GM21717 (cell line): ENCODE data around the gene ZNF280D.

Experiments
- ATAC-seq: cut with Tn5 transposase; IDR thresholded peaks from one replicate; pipeline ENCODE4 v1.9.1; 2021; ENCODE audit warnings: mild to moderate bottlenecking, moderate library complexity; ENCODE audit not compliant: unreplicated experiment

Gene ZNF280D

DNA sequence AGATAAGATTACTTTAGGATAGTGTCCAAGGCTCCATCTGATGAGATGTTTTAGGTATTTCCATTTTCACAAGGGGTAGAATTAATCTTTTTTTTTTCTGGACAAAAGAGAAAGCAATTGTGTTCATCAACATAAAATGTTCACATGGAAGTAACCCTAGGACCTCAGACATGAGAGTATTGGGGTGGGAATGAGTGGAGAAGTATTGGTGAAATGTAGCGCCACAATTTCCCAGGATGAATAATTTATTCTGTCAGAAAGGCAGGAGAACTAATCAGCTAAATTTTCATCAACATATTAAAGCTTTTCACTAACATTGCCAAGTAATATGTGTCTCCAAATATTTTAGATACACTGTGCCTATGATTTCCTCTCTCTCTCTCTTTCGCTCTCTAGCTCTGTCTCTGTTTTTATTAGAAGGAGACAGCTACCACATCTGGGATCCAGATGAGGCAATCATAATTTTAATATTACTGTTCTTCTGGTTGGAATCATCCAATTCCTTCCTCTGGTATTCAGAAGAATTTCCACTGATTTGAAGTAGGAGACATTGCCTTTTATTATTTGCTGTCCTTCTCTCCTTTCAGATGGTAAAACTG lies 21.6 kb upstream of the ZNF280D start:
- no peak for ATAC-seq

- ATAC-seq = no peak
Observed at GRCh38 chr15:56752986-56753385, 19.7 kb upstream of the ZNF280D start.

- ATAC-seq = no peak
Observed at GRCh38 chr15:56749982-56750381, 16.7 kb upstream of the ZNF280D start.

GRCh38 chr15:56744701-56745683 lies 11.7 kb upstream of the ZNF280D start:
- ATAC-seq = no peak

GRCh38 chr15:56741541-56741940 lies 8.2 kb upstream of the ZNF280D start:
- no peak for ATAC-seq

- ATAC-seq = no peak
Observed at GRCh38 chr15:56739964-56740640, 6.8 kb upstream of the ZNF280D start.

DNA sequence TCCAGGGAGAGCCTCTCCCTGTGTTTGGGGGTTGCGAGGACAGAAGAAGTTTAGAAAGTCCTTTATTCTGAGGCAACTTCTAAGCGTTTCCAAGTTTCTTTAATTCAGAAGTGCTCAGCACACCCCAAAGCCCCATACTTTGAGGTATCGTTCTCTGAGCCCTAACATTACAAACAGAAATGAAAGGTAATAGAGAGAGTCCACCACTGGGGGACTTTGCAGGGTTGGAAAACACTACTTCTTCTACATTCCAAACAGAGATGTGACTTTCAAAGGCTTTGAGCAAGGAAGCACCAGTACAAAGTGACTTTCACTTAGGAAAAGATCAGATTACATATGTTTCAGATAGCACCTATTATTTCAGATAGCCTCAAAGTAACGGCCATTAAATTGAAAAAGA lies 6.2 kb upstream of the ZNF280D start:
- no peak for ATAC-seq

DNA sequence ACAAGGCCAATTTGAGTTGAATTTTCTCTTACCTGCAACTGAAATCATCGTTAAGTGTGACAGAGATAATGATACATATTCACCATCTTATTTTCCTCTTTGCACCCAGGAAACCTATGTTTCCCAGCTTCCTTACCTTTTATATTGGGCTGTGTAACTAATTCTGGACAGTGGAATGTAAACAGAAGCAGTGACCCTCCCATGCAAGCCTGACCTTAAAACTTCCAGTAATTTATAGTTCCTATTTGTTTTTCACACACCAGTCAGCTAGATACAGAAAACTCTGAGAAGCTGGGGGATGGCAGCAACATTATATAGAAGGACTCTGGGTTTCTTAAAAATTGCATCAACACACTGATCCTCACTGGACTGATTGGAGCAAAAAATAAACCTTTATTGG lies 4.5 kb upstream of the ZNF280D start:
- no peak for ATAC-seq

- no peak for ATAC-seq
Observed at GRCh38 chr15:56736881-56737707, 3.8 kb upstream of the ZNF280D start.

- ATAC-seq = no peak
Observed at GRCh38 chr15:56736308-56736707, 3.0 kb upstream of the ZNF280D start.

GRCh38 chr15:56735589-56735988 lies 2.3 kb upstream of the ZNF280D start:
- ATAC-seq = no peak

DNA sequence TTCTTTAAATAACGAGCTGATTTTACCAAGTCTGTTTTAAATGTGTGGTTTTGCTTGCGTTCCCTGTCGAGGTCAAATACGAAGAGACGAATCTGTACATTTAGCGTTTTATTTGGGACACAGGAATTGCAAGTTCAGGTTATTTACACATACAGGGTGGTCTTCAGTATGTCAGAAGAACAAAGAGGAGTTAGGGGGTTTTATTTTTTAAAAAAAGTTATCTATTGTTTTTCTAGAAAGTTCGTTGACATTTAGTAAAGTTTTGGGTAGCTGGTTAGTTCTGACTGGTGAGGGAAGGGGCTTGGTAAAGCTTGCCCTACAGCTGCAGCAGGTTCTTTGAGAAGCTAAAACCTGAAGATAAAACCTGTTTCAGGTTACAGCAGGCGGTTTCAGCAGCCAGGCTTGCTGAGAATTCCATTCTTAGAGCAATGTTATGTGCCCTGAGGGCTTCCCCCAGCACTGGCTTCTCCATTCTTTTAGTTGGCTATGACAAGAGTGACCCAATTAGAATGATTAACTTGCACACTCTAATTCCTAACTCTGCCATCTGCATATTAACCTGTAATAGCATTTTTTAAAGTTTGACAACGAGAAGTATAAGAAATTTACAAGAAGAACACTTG lies 815 bp upstream of the ZNF280D start:
- ATAC-seq = no peak

- ATAC-seq = peak; percentile 41
Observed at GRCh38 chr15:56732886-56733135, 498 bp downstream of the ZNF280D start.

DNA sequence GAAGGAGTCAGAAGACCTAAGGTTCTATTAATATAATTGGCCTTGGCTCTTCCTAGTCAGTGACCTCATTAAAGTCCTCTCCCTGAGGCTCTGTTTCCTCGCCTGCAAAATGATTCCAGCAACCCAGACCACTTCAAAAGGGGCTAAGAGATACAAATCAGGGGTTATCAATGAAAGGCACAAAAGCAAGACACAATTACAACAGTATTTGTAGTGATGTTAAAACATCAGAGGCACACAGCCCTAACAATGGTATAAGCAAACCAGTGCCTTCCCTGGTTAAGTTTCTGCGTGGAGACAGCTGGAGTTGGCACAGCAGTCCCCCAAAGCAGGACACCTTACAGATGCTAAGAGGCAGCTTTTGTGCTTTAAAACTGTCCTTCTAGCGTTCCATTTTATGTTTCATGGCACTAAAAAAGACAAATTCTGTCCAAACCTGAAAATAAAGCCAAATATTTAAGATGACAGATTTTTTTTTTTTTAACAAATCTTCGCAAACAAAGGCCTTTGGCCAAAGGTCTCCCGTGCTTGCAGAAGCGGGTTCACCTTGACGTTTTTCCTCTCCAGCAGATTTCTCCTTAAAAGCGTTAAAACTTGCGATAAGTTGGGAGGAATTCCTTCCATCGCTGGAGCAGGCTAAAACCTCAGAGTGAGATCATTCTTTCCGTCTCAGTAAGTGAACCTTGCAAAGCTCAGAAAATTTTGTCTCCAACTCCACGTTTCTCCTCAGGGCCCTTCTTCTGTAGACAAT lies 999 bp downstream of the ZNF280D start:
- ATAC-seq = no peak

- ATAC-seq = no peak
Observed at GRCh38 chr15:56731548-56731947, 1.8 kb downstream of the ZNF280D start.

DNA sequence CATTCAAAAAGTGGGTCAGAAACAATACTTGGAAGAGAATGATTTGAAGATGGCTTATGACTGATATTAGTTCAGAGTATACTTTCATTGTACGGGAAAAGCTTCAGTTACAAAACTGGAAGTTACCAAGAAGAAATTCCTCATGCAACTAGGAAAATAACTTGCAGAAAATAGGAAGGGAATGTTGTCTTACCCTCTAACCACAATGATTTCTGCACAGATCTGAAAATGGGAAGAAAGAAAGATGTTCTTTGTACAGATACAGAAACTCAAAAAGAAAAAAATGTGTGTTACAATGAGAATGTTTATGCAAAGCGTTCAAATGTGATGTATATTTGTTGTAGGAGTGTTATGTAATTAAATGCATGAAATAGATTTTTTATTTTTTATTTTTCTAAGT lies 3.7 kb downstream of the ZNF280D start:
- no peak for ATAC-seq

DNA sequence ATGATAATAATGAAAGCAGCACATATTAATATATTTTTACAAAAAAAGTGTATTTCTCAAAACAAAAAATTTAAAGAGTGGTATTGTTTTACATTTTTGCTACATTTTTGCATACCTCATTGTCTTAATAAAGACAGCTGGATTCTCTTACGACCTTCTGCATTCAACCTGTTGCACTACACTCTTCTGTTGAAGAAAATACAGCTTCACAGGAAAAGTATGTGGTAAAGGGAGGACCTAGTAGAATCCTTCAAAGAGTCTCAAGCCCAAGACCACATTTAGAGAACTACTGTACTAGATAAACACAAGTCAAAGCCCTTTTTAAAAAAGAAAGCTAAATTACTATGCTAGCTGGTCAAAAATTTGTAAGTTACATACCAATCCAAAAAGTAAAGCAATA lies 7.9 kb downstream of the ZNF280D start:
- no peak for ATAC-seq

DNA sequence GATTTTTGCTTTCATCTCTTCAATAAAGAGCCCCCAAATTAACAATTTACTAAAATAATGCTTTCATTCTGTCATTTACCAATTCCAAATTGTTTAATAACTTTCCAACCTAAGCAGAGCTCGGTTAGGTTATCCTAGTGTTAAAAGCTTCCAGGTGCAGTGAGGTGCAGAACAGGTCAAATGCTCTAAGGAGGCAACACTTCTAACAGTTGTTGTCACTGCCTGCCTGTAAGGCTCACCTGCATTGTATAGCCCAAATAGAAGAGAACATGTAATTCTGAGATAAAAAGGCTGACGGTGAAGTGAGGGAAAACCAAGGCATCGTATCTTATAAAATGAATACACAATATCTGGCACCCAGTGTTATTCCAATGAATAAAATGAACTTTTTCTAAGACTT lies 9.1 kb downstream of the ZNF280D start:
- ATAC-seq = no peak

- no peak for ATAC-seq
Observed at GRCh38 chr15:56723787-56724186, 9.5 kb downstream of the ZNF280D start.
